Measurements from ENCODE around the gene GAS2L2.

The GAS2L2 gene

DNA sequence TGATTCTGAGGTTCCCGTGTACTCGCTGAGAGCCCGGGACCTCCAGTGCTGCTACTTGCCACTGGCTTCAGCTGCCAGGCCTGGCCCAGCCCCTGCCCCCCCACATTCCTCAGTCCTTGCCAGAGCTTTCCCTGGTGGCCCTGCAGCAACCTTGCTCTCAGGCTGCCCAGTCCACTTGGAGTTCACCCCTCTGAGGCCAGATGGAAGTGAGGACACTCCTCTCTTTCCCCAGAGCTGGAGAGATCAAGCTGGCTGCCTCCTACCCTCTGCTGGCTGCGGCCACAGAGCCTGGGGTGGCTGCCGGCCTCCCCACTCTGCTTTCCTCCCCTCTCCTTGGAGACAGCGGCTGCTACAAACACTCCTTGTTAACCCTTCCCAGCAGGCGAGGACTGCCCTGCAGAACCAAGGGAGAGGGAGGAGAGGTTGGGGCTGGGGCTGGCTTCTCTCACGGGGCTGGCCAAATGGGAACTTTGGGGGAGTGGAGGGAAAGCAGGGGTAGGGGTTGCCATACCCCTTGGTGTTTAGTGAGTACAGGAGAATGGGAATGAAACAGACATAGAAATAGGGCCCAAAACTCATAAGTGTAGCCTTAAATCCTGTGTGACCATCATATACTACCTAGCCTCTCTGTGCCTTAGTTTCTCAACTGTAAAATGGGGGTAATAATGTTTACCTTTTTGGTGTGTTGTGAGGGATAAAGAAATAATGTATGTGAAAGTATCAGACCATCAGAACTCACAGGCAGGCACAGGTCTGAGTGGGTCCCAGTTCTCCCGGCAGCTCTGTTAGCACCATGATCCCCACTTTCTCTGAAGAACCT lies at the start of gene GAS2L2:
Gene GAS2L2 (minus strand): TSS at position 295 of the 820 bp plus-strand sequence. CDS start 389 bp downstream, outside the sequence.
- DNase-seq, result no peak
- no peaks in the 10 kb centered on the region for H3K9me3 ChIP-seq (ENCODE audit: severe bottlenecking)
- H3K36me3 ChIP-seq, result no peaks in the 10 kb centered on the region
- no peak within 1 kb of the TSS for H3K4me3 ChIP-seq (ENCODE audit: low read depth, low read length)
- H3K27me3 ChIP-seq (ENCODE audit: insufficient read depth, low read depth, severe bottlenecking), result no peaks in the 10 kb centered on the region
- no peak within 1 kb of the TSS for H3K27ac ChIP-seq
- TF ChIP-seq, protein P1, sequence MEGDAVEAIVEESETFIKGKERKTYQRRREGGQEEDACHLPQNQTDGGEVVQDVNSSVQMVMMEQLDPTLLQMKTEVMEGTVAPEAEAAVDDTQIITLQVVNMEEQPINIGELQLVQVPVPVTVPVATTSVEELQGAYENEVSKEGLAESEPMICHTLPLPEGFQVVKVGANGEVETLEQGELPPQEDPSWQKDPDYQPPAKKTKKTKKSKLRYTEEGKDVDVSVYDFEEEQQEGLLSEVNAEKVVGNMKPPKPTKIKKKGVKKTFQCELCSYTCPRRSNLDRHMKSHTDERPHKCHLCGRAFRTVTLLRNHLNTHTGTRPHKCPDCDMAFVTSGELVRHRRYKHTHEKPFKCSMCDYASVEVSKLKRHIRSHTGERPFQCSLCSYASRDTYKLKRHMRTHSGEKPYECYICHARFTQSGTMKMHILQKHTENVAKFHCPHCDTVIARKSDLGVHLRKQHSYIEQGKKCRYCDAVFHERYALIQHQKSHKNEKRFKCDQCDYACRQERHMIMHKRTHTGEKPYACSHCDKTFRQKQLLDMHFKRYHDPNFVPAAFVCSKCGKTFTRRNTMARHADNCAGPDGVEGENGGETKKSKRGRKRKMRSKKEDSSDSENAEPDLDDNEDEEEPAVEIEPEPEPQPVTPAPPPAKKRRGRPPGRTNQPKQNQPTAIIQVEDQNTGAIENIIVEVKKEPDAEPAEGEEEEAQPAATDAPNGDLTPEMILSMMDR (IDR thresholded peaks at IDR 0.05; ENCODE audit: low read depth, low read length), result no peak

DNA sequence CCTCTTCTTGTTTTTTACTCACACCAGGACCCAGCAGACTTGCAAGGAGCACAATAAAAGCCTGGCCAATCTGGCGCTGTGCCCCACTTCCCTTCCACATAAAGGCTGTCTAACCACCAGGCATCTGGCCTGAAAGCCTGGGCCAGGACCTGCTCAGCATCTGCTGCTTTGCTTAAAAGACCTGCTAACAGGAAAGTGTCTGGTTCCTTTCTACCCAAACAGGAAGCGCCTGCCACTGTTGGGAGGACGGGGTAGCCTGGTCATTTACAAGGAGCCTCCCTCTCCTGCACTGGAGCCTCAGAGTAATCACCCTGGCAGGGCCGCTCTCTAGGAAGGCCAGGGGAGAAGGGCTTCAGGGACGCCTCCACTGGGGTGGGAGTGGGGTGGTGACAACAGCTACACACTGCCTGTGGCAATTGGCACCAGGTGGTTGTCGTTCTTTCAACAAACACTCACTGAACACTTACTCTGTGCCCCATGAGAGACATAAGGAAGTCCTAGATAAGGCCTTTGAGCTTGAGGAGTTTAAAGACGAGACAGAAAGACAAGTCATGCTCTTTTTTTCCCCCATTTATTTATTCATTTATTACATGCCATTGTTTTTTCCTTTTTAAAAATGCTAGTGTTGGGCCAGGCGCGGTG lies 48.7 kb upstream of the GAS2L2 start:
- TF ChIP-seq, protein P1 (IDR thresholded peaks at IDR 0.05; ENCODE audit: low read depth, low read length), result no peak

DNA sequence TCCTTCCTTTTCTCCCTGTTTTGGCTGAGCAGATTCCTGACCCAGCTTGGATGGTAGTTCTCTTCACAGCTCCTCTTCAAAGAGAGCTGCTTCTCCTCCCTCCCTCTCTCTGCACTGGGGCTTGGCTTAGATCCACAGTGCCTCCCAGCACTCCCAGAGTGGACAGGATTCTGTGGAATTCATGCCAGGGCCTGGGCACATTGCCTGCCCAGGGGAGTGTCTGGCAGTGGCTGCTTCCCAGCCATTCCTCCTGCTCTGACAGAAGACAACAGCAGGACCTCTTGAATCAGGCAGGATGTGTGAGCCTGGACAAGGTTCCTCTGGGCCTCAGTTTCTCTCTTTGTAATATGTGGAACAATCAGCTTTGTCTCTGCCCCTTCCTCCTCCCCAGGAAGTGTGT lies 46.9 kb upstream of the GAS2L2 start:
- DNase-seq, result no peak
- no peaks in the 10 kb centered on the region for H3K36me3 ChIP-seq
- no peak overlapping the region for H3K4me3 ChIP-seq (ENCODE audit: low read depth, low read length)
- no peak overlapping the region for H3K27ac ChIP-seq
- H3K27me3 ChIP-seq (ENCODE audit: insufficient read depth, low read depth, severe bottlenecking), result peaks cover 9% of the 10 kb centered on the region
- H3K9me3 ChIP-seq (ENCODE audit: severe bottlenecking), result no peaks in the 10 kb centered on the region
- TF ChIP-seq, protein P1 (IDR thresholded peaks at IDR 0.05; ENCODE audit: low read depth, low read length), result no peak

More for the DNA sequence above, 48.7 kb upstream of the GAS2L2 start:
- no peak for DNase-seq
- Histone ChIP-seq H3K27me3 (ENCODE audit: insufficient read depth, low read depth, severe bottlenecking) (no peaks in the 10 kb centered on the region), H3K27ac (no peak overlapping the region), H3K36me3 (no peaks in the 10 kb centered on the region), H3K4me3 (ENCODE audit: low read depth, low read length) (no peak overlapping the region), H3K9me3 (ENCODE audit: severe bottlenecking) (no peaks in the 10 kb centered on the region)

DNA sequence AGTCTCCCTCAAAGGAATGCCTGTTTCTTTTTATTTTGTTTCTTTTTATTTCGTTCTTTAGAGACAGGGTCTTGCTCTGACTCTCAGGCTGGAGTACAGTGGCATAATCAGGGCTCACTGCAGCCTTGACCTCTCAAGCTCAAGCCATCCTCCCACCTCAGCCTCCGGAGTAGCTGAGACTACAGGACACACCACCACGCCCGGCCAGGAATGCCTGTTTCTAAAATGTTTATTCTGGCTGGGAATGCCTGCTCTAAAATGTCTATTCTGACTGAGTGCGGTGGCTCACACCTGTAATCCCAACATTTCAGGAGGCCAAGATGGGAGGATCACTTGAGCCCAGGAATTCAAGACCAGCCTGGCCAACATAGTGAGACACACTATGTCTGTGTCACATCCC lies 44.9 kb upstream of the GAS2L2 start:
- no peaks in the 10 kb centered on the region for H3K9me3 ChIP-seq (ENCODE audit: severe bottlenecking)
- H3K27me3 ChIP-seq (ENCODE audit: insufficient read depth, low read depth, severe bottlenecking), result peaks cover 16% of the 10 kb centered on the region
- no peak overlapping the region for H3K4me3 ChIP-seq (ENCODE audit: low read depth, low read length)
- TF ChIP-seq, protein P1 (IDR thresholded peaks at IDR 0.05; ENCODE audit: low read depth, low read length), result no peak
- H3K36me3 ChIP-seq, result no peaks in the 10 kb centered on the region
- H3K27ac ChIP-seq, result no peak overlapping the region
- DNase-seq, result no peak

DNA sequence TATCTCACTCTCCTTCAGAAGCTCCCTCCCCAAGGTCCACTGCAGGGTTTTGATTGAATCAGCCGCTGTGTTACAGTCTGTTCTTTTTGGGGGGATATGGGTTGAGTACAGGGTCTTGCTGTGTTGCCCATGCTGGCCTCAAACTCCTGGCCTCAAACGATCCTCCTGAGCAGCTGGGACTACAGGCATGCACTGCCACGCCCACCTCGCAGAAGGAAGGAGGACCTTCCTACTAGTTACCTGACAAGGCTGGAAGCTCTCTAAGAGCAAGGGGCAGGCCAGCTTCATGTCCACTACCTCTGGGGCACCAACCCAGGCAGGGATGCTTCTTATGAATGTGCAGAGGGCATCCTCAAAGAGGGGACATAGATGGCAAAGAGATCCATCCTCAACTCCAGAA lies 44.3 kb upstream of the GAS2L2 start:
- TF ChIP-seq, protein P1 (IDR thresholded peaks at IDR 0.05; ENCODE audit: low read depth, low read length), result no peak
- H3K27me3 ChIP-seq (ENCODE audit: insufficient read depth, low read depth, severe bottlenecking), result peaks cover 16% of the 10 kb centered on the region
- H3K9me3 ChIP-seq (ENCODE audit: severe bottlenecking), result no peaks in the 10 kb centered on the region
- H3K36me3 ChIP-seq, result no peaks in the 10 kb centered on the region
- DNase-seq, result no peak
- H3K4me3 ChIP-seq (ENCODE audit: low read depth, low read length), result no peak overlapping the region
- no peak overlapping the region for H3K27ac ChIP-seq

Measured in WERI-Rb-1 (cell line).